ENCODE results near the gene MTERF2.
"Not testable (repeated sequence)": the region's sequence is repeated elsewhere in the genome, so short reads cannot be mapped to it uniquely, and the experiment has no call there.

MTERF2 gene, protein sequence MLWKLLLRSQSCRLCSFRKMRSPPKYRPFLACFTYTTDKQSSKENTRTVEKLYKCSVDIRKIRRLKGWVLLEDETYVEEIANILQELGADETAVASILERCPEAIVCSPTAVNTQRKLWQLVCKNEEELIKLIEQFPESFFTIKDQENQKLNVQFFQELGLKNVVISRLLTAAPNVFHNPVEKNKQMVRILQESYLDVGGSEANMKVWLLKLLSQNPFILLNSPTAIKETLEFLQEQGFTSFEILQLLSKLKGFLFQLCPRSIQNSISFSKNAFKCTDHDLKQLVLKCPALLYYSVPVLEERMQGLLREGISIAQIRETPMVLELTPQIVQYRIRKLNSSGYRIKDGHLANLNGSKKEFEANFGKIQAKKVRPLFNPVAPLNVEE

DNA sequence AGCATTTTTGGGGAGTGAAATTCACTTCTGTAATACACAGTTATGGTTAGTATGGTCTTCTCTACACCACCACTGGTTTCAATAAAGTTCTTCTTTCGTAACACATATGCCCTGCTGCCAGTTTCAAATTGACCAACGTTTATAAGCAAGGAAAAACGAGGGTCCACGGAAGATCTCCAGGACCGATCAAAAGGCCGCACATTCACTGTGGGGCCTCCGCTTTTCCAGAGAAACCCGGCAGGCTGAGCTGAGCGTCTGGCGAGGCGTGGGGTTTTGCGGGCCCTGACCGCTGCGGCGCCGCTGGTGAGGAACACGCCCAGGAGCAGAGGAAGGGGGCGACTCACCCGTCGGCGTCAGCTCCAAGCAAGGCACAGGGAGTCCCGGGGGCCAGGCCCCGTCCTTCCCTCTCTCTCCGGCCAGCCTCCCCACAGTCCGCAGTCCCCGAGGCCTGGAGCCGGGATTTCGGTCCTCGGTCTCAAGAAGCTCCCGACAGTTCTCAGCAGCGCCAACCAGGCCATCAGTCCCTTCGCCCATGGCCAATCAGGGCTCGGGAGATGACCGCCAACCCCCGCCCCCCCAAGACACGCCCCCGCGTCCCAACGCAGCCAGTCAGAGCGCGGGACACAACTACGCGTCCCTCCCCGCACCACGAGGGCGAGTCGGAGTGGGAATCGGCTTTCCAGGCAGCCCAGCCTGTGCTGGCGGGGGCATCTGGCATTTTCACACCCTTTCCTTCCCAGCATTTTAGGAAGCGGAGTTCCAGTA, at the start of gene MTERF2:
Gene MTERF2, minus strand, starts transcription at position 522 of the 765 bp plus-strand sequence. CDS start 8,432 bp downstream, outside the sequence.
- peak; percentile 55 to 72 for DNase-seq (ENCODE audit: low read depth in 2 of 2)

DNA sequence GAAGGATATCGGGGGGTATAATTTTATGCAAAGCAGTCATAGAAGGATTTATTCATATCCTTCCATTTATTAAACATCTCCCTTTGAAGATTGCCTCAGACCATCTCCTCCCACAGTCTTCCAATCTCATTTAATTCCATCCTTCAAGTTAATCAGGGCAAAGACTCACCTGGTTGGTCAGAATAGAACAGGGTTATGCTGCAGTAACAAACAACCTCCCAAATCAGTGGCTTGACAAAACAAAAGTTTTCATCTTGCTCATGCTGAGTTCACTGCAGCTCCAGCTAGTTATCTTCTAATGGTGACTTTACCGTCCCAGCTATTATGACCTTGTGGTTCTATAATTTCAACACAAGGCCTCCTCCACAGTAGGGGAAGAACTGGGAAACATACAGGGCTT, 48.8 kb upstream of the MTERF2 start:
- no peak for DNase-seq (ENCODE audit: low read depth in 2 of 2)

DNA sequence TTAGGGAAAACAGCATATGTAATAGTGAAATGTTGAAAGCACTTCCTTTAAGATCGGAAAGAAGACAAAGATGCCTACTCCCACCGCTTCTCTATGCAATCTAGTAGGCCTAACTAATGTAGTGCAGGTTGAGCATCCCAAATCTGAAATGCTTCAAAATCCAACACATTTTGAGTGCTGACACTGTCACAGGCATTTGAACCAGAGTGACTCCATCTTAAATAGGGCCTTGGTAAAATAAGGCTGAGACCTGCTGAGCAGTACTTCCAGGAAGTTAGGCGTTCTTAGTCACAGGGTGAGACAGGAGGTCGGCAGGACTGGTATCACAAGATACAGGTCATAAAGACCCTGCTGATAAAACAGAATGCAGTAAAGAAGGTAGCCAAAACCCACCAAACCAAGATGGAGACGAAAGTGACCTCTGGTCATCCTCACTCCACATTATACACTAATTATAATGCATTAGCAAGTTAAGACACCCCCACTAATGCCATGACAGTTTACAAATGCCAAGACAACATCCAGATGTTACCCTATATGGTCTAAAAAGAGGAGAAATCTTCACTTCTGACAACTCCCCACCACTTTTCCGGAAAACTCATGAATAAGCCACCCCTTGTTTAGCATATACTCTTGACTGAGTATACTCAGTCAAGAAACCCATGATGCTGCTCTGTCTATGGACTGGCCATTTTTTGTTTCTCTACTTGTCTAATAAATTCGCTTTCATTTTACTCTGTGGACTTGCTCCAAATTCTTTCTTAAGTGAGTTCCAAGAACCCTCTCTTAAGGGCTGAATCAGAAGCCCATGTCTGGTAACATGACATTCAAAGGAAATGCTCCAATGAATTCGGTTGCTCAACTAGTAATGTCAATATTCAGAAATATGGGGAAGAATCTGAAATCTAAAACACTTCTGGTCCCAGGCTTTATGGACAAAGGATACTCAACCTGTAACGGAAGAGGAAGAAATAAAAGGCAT, 47.1 kb upstream of the MTERF2 start:
- DNase-seq (ENCODE audit: low read depth in 2 of 2) = no peak

DNA sequence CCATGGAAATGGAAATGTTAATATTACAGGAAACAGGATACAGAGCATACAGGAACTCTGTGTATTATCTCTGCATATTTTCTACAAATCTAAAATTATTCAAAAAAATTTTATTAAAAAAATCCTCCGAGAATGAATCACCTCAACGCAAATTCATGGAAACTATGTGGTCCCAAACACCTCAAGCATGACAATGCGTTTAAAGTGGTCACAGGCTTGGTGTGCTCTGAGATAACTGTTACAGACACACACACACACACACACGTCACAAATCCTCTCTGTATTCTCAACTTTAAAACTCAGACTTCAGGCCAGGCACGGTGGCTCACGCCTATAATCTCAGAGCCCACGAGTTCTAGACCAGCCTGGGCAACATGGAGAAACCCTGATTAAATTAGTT, 45.3 kb upstream of the MTERF2 start:
- DNase-seq (ENCODE audit: low read depth in 2 of 2) = no peak

DNA sequence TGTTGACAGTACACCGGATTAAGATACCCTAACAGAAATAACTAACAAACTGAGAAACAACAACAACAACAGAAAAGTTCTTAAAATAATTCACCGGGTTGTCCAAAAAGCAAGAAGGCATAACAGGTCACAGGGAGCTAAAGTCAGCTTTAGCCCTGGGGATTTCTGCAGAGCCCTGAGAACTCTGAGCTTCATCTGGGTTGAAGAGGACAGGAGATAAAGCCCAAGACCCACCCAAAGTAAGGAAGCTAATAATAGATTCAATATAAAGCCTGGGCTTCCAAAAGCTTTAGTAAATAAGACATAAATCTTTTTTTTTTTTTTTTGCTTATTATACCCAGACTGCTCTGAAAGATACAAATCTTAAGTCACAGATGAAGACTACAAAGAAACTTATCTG, 44.1 kb upstream of the MTERF2 start:
- no peak for DNase-seq (ENCODE audit: low read depth in 2 of 2)

DNA sequence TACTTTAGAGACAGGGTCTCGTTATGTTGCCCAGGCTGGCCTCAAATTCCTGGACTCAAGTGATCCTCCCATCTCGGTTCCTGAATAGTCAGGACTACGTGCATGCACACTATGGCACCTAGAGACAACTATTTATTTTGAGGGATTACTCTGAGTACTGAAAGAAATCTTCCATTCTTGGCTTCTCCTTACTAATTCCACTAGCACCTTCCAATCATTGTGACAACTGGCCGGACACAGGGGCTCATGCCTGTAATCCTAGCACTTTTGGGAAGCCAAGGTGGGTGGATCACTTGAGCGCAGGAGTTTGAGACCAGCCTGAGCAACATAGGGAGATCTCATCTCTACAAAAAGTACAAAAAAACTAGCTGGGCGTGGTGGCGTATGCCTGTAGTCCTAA, 42.1 kb upstream of the MTERF2 start:
- no peak for DNase-seq (ENCODE audit: low read depth in 2 of 2)

DNA sequence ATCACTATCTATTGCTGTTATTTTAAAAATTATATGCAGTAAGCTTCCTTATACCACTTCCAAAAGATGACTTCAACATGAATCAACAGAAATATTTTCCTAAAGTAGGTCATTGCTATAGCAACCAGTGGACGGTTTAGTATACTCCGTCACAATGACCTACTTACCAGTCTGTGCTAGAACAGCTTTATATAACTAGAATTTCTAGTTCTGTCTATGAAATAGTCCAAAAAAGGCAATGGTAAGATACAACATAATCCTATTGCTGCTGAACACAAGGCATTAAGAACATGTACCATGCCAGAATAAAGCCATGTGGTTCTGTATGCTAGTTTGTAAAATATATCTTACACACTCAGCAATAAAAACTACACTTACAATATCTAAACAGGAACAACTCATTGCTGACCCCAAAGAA, 40.7 kb upstream of the MTERF2 start:
- DNase-seq (ENCODE audit: low read depth in 2 of 2) = no peak

DNA sequence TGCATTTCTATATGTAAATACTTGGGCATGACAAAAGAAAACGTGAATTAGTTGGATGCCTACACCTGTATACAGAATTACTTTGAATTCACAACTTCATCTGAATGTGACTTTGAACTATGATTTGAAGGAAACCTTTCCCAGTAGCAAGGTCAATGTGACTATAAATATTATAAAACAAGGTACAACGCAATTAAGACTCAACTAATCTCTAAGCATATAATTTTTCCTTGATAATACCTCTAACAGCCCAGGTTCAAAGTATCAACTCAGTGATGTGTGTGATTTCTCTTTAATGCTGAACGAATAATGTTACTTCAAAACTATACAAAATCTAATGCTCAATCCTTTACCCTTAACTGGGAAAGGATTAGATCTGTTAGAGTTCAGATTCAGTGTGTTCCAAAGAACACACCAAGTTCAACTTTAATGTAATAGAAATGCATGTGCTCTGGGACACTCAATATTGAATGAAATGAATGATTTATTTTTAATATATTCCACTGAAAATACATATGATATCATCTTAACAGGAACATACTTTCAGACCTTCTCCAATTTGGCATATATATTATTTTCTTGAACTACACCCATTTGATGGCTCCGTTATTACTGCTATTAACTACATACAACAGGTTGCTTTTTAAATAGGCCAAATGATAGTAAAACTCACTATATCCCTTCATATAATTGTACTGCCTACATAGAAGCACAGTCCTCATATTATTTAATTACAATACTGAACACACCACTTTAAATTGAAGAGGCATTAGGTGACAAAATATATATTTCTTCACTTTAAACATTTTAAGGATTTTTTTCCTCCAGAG, 40.1 kb upstream of the MTERF2 start:
- no peak for DNase-seq (ENCODE audit: low read depth in 2 of 2)

DNA sequence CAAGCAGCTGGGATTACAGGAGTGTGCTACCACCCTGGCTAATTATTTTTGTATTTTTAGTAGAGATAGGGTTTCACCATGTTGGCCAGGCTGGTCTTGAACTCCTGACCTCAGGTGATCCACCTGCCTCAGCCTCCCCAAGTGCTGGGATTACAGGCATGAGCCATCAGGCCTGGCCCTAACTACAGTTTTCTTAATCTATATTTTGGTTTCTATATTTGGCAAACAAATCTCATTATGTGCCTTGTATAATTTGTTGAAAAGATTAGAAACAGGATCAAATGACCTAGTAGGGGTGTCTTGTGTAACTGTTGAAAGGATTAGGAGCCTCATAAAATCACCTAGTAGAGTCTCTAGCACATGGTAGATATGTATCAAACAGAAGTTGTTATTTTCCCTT, 39.4 kb upstream of the MTERF2 start:
- not testable (repeated sequence) for DNase-seq (ENCODE audit: low read depth in 2 of 2)

DNA sequence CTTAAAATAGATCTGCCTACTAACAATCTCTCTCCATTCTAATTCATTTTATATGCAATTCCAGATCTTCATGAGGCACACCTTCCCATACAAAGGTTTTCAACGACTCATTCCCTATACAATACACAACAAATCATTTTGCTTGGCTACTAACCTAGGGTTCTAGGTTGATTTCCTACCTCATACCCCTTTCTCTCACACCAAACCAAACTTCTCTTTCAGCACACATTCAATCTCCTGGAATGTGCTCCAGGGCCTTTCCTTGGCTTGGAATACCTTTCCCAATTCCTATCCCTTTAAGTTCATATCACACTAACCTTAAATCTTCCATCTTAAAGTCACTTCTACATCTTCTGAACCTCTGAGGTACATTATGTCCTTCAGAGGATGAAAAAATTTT, 38.7 kb upstream of the MTERF2 start:
- no peak for DNase-seq (ENCODE audit: low read depth in 2 of 2)

DNA sequence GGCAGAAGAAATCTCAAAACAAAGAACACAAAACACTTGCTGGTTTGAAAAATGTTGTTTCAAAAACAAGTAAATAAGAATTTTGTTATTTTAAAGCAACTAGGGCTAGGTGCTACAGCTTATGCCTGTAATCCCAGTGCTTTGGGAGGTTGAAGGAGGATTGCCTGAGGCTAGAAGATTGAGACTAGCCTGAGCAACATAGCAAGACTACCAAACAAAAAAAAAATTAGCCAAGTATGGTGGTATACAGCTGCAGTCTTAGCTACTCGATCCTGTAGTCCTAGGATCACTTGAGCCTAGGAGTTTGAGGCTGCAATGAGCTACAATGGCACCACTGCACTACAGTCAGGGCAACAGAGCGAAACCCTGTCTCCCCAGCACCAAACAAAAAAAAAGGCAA, 32.6 kb upstream of the MTERF2 start:
- DNase-seq (ENCODE audit: low read depth in 2 of 2) = no peak

DNA sequence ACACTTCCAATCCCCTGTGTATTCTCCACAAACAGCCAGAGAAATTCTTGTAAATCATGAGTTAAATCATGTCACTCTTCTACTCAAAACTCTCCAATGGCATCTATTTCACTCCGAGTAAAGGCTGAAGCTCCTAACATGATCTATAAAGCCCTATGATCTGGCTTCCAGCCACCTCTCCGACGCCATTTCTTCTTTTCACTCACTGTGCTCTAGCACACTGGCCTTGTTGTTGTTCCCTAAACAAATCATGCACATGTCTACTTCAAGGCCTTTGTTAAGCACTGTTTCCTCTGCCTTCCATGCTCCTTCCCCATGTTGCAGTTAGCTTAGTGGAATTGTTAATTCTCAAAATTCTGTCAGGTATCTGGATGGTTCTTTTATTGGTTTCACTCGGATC, 30.1 kb upstream of the MTERF2 start:
- no peak for DNase-seq (ENCODE audit: low read depth in 2 of 2)

DNA sequence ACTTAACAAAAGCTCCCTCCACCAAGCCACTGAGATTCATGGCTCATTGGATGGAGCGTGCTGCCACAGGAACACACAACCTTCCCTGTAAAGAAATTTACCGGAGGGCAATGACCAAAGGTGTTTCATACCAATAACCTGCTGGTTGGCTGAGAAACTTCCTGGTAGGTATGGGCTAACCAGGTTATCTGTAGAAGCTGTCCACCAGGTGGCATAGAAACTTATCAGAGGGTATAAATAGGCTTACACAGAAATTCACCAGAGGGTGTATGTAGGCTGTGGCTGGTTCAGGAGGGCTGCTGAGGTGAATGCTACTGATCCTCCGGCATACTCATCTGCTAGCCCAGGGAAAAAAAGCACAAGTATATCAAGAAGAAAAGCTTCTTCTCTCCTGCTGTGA, 27.1 kb upstream of the MTERF2 start:
- DNase-seq (ENCODE audit: low read depth in 2 of 2) = no peak

DNA sequence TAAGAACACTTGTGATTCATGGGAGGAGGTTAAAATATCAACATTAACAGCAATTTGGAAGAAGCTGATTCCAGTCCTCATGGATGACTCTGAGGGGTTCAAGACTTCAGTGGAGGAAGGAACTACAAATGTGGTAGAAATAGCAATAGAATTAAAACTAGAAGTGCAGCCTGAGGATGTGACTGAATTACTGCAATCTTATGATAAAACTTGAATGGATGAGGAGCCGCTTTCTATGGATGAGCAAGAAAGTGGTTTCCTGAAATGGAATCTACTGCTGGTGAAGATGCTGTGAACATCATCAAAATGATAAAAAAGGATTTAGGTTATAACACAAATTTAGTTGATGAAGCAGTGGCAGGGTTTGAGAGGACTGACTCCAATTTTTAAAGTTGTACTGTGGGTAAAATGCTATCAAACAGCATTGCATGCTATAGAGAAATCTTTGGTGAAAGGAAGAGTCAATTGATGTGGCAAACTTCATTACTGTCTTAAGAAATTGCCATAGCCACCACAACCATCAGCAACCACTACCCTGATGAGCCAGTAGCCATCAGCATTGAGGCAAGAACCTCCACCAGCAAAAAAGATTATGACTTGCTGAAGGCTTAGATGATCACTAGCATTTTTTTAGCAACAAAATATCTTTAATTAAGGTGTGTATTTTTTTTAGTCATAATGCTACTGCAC, 25.9 kb upstream of the MTERF2 start:
- DNase-seq (ENCODE audit: low read depth in 2 of 2) = no peak

DNA sequence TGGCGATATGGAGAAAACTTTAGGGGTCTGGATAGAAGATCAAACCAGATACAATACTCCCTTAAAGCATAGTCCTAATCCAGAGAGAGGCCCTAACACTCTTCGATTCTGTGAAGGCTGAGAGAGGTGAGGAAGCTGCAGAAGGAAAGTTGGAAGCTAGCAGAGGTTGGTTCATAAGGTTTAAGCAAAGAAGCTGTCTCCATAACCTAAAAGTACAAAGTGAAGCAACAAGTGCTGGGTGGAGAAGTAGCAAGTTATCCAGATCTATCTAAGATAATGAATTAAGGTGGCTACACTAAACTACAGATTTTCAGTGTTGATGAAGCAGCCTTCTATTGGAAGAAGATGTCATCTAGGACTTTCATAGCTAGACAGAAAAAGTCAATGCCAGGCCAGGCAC, 24.6 kb upstream of the MTERF2 start:
- DNase-seq (ENCODE audit: low read depth in 2 of 2) = no peak

DNA sequence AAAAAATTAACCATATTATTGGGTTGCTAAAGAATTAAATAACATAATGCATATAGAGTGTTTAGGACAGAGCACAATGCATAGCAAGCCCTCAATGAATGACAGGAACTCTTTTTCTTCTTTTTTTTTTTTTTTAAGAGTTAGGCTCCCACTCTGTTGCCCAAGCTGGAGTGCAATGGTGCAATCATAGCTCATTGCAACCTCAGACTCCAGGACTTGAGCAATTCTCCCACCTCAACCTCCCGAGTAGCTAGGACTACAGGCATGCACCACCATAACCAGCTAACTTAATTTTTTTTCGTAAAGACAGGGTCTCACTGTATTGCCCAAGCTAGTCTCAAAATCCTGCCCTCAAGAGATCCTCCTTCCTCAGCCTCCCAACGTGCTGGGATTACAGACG, 20.5 kb upstream of the MTERF2 start:
- DNase-seq (ENCODE audit: low read depth in 2 of 2) = no peak

DNA sequence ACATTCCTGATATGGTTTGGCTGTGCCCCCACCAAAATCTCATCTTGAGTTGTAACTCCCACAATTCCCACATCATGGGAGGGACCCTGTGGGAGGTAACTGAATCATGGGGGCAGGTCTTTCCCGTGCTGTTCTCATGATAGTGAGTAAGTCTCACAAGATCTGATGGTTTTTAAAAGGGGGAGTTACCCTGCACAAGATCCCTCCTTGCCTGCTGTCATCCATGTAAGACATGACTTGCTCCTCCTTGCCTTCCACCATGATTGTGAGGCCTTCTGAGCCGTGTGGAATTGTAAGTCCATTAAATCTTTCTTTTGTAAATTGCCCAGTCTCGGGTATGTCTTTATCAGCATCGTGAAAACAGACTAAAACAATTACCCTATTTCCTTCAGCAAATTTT, 15.7 kb upstream of the MTERF2 start:
- DNase-seq (ENCODE audit: low read depth in 2 of 2) = not testable (repeated sequence)

DNA sequence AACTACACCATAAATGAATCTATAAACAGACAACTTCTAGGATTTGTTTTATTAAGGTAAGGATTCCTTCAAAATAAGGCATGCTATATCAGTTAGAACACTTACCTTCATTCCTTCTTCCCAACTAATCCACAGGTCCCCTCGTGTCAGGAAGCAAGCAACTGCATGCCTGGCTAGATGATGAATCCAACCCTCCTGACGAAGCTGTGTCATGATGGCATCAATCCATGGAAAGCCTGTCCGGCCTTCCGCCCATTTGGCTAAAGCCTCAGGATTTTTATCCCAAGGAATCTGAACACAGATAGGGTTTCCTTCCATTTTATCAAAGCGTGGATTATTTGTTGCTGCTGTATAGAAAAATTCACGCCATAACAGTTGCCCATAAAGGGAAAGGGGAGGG, 12.5 kb upstream of the MTERF2 start:
- DNase-seq (ENCODE audit: low read depth in 2 of 2) = no peak

DNA sequence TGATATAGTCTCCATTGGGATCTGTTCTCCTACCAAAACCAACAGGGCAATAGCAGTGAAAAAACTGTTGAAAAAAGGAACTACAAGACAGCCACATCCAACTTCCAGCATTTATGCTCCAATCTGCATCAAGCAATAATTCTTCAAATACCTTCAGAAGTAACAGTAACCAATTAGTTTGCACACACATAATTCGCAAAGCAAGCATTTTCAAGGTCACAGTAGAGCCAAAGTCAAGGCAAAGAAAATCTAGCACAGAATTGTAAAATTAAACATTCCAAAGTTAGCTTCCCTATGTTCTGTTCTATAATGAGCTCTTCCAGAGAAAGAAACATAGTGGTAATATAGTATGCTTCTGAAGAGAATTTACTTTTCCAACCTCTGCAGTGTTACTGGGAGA, 11.0 kb upstream of the MTERF2 start:
- DNase-seq (ENCODE audit: low read depth in 2 of 2) = no peak

DNA sequence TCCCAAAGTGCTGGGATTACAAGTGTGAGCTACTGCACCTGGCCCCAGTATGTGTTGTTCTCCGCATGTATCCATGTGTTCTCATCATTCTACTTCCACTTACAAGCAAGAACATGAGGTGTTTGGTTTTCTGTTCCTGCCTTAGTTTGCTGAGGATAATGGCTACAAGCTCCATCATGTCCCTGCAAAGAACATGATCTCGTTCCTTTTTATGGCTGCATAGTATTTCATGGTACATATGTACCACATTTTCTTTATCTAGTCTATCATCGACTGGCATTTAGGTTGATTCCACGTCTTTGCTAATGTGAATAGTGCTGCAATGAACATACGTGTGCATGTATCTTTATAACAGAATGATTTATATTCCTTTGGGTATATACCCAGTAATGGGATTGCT, 9.2 kb upstream of the MTERF2 start:
- DNase-seq (ENCODE audit: low read depth in 2 of 2) = not testable (repeated sequence)
